Astrocyte (in vitro differentiated cells and primary cell): Measurements from ENCODE around the gene FASN.

ENCODE experiments used
- CTCF ChIP-seq: IDR thresholded peaks from 2 replicates; pipeline ENCODE4 v1.5.1; 2011; ENCODE audit warnings: low read depth, mild to moderate bottlenecking, inconsistent platforms, low read length, moderate library complexity; ENCODE audit not compliant: insufficient read depth
- EZH2 ChIP-seq: IDR thresholded peaks from 2 replicates; pipeline ENCODE4 v1.6.1; 2012; ENCODE audit warnings: mild to moderate bottlenecking, low read length, inconsistent platforms; ENCODE audit not compliant: insufficient read depth

- TF ChIP-seq CTCF: no peak
- no peak for TF ChIP-seq EZH2
Measured at GRCh38 chr17:82112181-82112913, 14.3 kb upstream of the FASN start.
